ENCODE measurements around the gene ATXN7L2.
A peak's percentile ranks its signal among the peaks of the same experiment; 100 is the strongest.

DNA sequence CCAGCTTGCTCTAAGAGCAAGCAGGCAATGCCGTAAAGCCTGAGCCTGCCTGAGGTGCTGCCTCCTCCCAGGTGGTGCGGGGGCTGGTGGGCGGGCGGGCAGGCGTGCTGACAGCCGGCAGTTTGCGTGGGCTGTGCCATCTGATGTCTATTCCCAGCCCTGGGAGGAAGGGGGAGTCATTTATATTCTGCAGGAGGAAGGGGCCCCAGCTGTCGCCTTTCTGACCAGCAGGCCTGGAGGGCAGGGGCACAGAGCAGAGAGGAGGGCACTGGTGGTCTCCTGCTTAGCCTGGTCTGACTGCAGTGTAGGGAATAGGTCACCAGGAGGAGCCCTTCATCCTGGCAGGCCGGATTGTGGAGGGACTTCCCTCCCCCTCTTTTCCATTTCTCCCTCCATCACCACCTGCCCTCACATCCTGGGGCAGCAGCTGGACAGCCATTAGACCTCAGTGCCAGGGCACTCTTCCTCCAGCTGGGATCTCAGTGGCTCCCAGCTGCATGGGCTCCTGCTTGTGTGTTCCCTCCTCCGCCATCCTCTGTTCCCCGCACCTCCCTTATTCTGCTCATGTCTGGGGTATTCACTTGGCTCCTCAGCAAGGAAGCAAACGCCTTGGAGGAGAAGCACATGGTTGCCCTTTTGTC is 14.6 kb downstream of the ATXN7L2 start:
- TF ChIP-seq YY1 (IDR thresholded peaks at IDR 0.05; ENCODE audit: low read depth, low read length), result peak; percentile 81
- 0 out of 2 replicates have a peak, but pooled peaks have one; percentile 40 for TF ChIP-seq POLR2AphosphoS5 (IDR thresholded peaks at IDR 0.05; ENCODE audit: low read depth, low read length)
- TF ChIP-seq TBP (IDR thresholded peaks at IDR 0.05; ENCODE audit: low read depth, low read length), result no peak; the same call in 1 of the 2 replicates
- no peak for TF ChIP-seq EP300 (IDR thresholded peaks at IDR 0.05; ENCODE audit: borderline replicate concordance in 1 of 2, low read depth in 2 of 2, low read length in 2 of 2)
- TF ChIP-seq, protein P1, sequence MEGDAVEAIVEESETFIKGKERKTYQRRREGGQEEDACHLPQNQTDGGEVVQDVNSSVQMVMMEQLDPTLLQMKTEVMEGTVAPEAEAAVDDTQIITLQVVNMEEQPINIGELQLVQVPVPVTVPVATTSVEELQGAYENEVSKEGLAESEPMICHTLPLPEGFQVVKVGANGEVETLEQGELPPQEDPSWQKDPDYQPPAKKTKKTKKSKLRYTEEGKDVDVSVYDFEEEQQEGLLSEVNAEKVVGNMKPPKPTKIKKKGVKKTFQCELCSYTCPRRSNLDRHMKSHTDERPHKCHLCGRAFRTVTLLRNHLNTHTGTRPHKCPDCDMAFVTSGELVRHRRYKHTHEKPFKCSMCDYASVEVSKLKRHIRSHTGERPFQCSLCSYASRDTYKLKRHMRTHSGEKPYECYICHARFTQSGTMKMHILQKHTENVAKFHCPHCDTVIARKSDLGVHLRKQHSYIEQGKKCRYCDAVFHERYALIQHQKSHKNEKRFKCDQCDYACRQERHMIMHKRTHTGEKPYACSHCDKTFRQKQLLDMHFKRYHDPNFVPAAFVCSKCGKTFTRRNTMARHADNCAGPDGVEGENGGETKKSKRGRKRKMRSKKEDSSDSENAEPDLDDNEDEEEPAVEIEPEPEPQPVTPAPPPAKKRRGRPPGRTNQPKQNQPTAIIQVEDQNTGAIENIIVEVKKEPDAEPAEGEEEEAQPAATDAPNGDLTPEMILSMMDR (IDR thresholded peaks at IDR 0.05; ENCODE audit: control extremely low read depth in 1 of 3, insufficient read depth in 1 of 3, low read depth in 1 of 3, low read length in 3 of 3), result peak; percentile 87 to 90 (median 89)
- no peak for TF ChIP-seq USF2 (IDR thresholded peaks at IDR 0.05; ENCODE audit: low read length)
- TF ChIP-seq POLR2A (IDR thresholded peaks at IDR 0.05; ENCODE audit: control extremely low read depth in 1 of 2, low read depth in 2 of 2, low read length in 2 of 2), result no peak
- no peak for TF ChIP-seq NRF1 (IDR thresholded peaks at IDR 0.05; ENCODE audit: low read depth, low read length)
- TF ChIP-seq TCF12 (IDR thresholded peaks at IDR 0.05; ENCODE audit: low read depth, low read length), result 0 out of 2 replicates have a peak, but pooled peaks have one; percentile 36
- TF ChIP-seq, protein P2, sequence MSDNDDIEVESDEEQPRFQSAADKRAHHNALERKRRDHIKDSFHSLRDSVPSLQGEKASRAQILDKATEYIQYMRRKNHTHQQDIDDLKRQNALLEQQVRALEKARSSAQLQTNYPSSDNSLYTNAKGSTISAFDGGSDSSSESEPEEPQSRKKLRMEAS (IDR thresholded peaks at IDR 0.05), result peak; percentile 61; the same call in 1 of the 2 replicates
- TF ChIP-seq CEBPB (IDR thresholded peaks at IDR 0.05; ENCODE audit: low read depth, low read length), result no peak
- TF ChIP-seq HDAC2 (IDR thresholded peaks at IDR 0.05; ENCODE audit: borderline replicate concordance in 1 of 2, low read depth in 2 of 2, low read length in 2 of 2), result no peak
- TF ChIP-seq CREB1 (IDR thresholded peaks at IDR 0.05), result 0 out of 2 replicates have a peak, but pooled peaks have one; percentile 13
